Adrenal gland (tissue), 12 donors: ENCODE data around the gene GDF10. TPM values are rescaled to one million over a fixed set of nuclear protein-coding genes. Genes with fewer than 3 reads are reported as not detected.

Experiments used
- DNase-seq, 7 donors: peaks; one replicate each; pipeline ENCODE4 v3.0.0-alpha.2; 2019 to 2020
- H3K27ac ChIP-seq, 5 donors: fragments of 200-600 bp; sonication (generic) in 4 of 5; 1 replicate in 3 of 5; 2 replicates in 2 of 5; pipeline versions ENCODE4 v1.5.1 to v1.8.0; 2016 to 2020; ENCODE audit warnings: mild to moderate bottlenecking in 1 of 5
- H3K27me3 ChIP-seq: fragments of 200-600 bp; 2 replicates; pipeline ENCODE4 v1.8.0; 2021
- H3K36me3 ChIP-seq, 2 donors: fragments of 200-600 bp; replicated peaks in 1 of 2; 1 replicate in 1 of 2; 2 replicates in 1 of 2; pipeline versions ENCODE4 v1.5.1 to v1.8.0; 2018 to 2022
- H3K4me1 ChIP-seq, 2 donors: fragments of 200-600 bp; replicated peaks in 1 of 2; 1 replicate in 1 of 2; 2 replicates in 1 of 2; pipeline versions ENCODE4 v1.5.1 to v1.8.0; 2018 to 2021
- H3K4me3 ChIP-seq, 4 donors: fragments of 200-600 bp; sonication (generic) in 3 of 4; one replicate each; pipeline ENCODE4 v1.5.1; 2016 to 2018
- H3K9me3 ChIP-seq, 3 donors: fragments of 200-600 bp; sonication (generic) in 1 of 3; replicated peaks in 1 of 3; 1 replicate in 2 of 3; 2 replicates in 1 of 3; pipeline versions ENCODE4 v1.5.1 to v1.8.0; 2016 to 2021
- CTCF ChIP-seq, 6 experiments: fragments of 450-650 bp in 4 of 6; fragments of 200-600 bp in 2 of 6; sonication (generic) in 1 of 6; IDR thresholded peaks; 1 replicate in 5 of 6; 2 replicates in 1 of 6; pipeline versions ENCODE4 v1.5.1 to v1.8.0; 2016 to 2021; ENCODE audit warnings: antibody characterized with exemption in 6 of 6, mild to moderate bottlenecking in 2 of 6, moderate library complexity in 1 of 6
- POLR2A ChIP-seq, 2 donors: fragments of 450-650 bp; IDR thresholded peaks; one replicate each; pipeline ENCODE4 v1.6.1; 2017; ENCODE audit warnings: antibody characterized with exemption in 2 of 2, mild to moderate bottlenecking in 2 of 2, moderate library complexity in 1 of 2
- WGBS, 4 donors: extraction: QIAGEN DNeasy Blood & Tissue Kit in 2 of 4; methylation state at CpG; one replicate each; pipeline versions ENCODE4 v1.1.5 to v1.1.7; 2013 to 2017; 5-methylcytosine and 5-hydroxymethylcytosine counted together
- intact Hi-C, 2 donors: fragments of 100-400 bp; cut with DNase I; formaldehyde crosslinking; loops; one replicate each; pipeline versions ENCODE4 v1.14.1 to v1.15.0; 2022 to 2023
- polyA plus RNA-seq, 3 donors: library from polyadenylated mRNA; stranded (reverse); fragments of 200-250 nt in 2 of 3; fragments of 350-450 nt in 1 of 3; fragmentation: Illumina TruSeq in 1 of 3; extraction: RNeasy Lipid Tissue Mini Kit (QIAGEN cat#74804) in 1 of 3; gene quantifications; one replicate each; pipeline ENCODE4 v1.2.3, GENCODE V29; 2013 to 2014
- total RNA-seq, 9 donors: library from RNA; depleted of rRNA in 4 of 9; stranded (reverse); fragments of >200 nt in 4 of 9; fragments of 120-200 nt in 1 of 9; fragmentation: NEBNext Ultra II Directional in 1 of 9; extraction: Animal tissue kit (Norgen Biotek cat#: 25700) in 1 of 9; gene quantifications; one replicate each; pipeline versions ENCODE4 v1.1.0 to v1.2.4, GENCODE V29; 2013 to 2023
- donor health status: healthy with polysubstance abuse.
- donor health status: Bipolar disorder and iron deficiency.
- donor health status: DM: yes; HTN: yes; CAD: no.
- donor health status: DM: no; HTN: no; CAD: no.
- donor health status: DM: no; HTN: no; CAD: no.
- donor health status: DM: yes; HTN: yes; CAD: no.

Gene GDF10
- total and polyA plus RNA-seq, 12 donors: 0.06 to 8.5 (median 1.2) TPM; not detected in 1

- H3K27me3 ChIP-seq: no peaks in the 10 kb centered on the region
- peak in 1 of 7 donors; percentile 27 for DNase-seq
- WGBS, 4 donors: 68 to 75% (median 71%) methylated on average over 4 of the region's 4 CpGs
- no peaks in the 10 kb centered on the region for H3K36me3 ChIP-seq
- no peaks in the 10 kb centered on the region for H3K9me3 ChIP-seq
- no peak for TF ChIP-seq CTCF (IDR thresholded peaks at IDR 0.05)
- no peak for TF ChIP-seq POLR2A (IDR thresholded peaks at IDR 0.05)
- no peaks in the 10 kb centered on the region for H3K4me1 ChIP-seq
- H3K4me3 ChIP-seq: no peak overlapping the region
- no peak overlapping the region for H3K27ac ChIP-seq
- intact Hi-C loops: no loop called here
These were observed 43.2 kb upstream of the GDF10 start for GRCh38 chr10:47256751-47257336.

GRCh38 chr10:47257396-47258120 lies 42.4 kb upstream of the GDF10 start:
- Histone ChIP-seq H3K36me3 (no peaks in the 10 kb centered on the region), H3K9me3 (no peaks in the 10 kb centered on the region), H3K27me3 (no peaks in the 10 kb centered on the region), H3K4me3 (no peak overlapping the region), H3K4me1 (no peaks in the 10 kb centered on the region), H3K27ac (no peak overlapping the region)
- TF ChIP-seq POLR2A (IDR thresholded peaks at IDR 0.05): no peak
- TF ChIP-seq CTCF (IDR thresholded peaks at IDR 0.05): no peak
- WGBS, 4 donors: 74 to 87% (median 77%) methylated on average over 4 of the region's 4 CpGs
- peak in 1 of 7 donors; percentile 36 for DNase-seq
- intact Hi-C loops: no loop called here

GRCh38 chr10:47258921-47259320 lies 41.1 kb upstream of the GDF10 start:
- Histone ChIP-seq H3K4me1 (no peaks in the 10 kb centered on the region), H3K4me3 (no peak overlapping the region), H3K27me3 (no peaks in the 10 kb centered on the region), H3K36me3 (no peaks in the 10 kb centered on the region), H3K9me3 (no peaks in the 10 kb centered on the region), H3K27ac (no peak overlapping the region)
- intact Hi-C loops: no loop called here
- no peak for DNase-seq
- no peak for TF ChIP-seq CTCF (IDR thresholded peaks at IDR 0.05)
- 78 to 90% (median 84%) methylated on average over 3 of the region's 3 CpGs for WGBS, 4 donors

- Histone ChIP-seq H3K4me3 (no peak overlapping the region), H3K27ac (no peak overlapping the region), H3K36me3 (no peaks in the 10 kb centered on the region), H3K27me3 (no peaks in the 10 kb centered on the region), H3K4me1 (no peaks in the 10 kb centered on the region), H3K9me3 (no peaks in the 10 kb centered on the region)
- WGBS, 4 donors: 66 to 81% (median 73%) methylated on average over 3 to 5 of the region's 5 CpGs
- peak in 1 of 7 donors; percentile 23 for DNase-seq
- intact Hi-C loops: no loop called here
- TF ChIP-seq CTCF (IDR thresholded peaks at IDR 0.05) (no peak), POLR2A (IDR thresholded peaks at IDR 0.05) (no peak)
These were observed 40.5 kb upstream of the GDF10 start for GRCh38 chr10:47259466-47259865.
